ENCODE results near the gene MYZAP.

- no peak for TF ChIP-seq USF2 (CRISPR knock-in tag; IDR thresholded peaks at IDR 0.05)
- TF ChIP-seq, protein P1, sequence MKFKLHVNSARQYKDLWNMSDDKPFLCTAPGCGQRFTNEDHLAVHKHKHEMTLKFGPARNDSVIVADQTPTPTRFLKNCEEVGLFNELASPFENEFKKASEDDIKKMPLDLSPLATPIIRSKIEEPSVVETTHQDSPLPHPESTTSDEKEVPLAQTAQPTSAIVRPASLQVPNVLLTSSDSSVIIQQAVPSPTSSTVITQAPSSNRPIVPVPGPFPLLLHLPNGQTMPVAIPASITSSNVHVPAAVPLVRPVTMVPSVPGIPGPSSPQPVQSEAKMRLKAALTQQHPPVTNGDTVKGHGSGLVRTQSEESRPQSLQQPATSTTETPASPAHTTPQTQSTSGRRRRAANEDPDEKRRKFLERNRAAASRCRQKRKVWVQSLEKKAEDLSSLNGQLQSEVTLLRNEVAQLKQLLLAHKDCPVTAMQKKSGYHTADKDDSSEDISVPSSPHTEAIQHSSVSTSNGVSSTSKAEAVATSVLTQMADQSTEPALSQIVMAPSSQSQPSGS (CRISPR knock-in tag; IDR thresholded peaks at IDR 0.05; ENCODE audit: borderline replicate concordance, low read depth): no peak
Measured at GRCh38 chr15:57681011-57681410, 89.3 kb downstream of the MYZAP start.
